Osteoblast (primary cell): ENCODE measurements around the gene OBP2B. TPM values are rescaled to one million over a fixed set of nuclear protein-coding genes. Genes with fewer than 3 reads are reported as not detected.

ENCODE experiments used
- DNase-seq: peaks from one replicate; pipeline ENCODE4 v3.0.0; 2011; ENCODE audit warnings: low spot score, mixed read lengths; ENCODE audit not compliant: insufficient read length; ENCODE audit errors: missing footprints
- H2AFZ ChIP-seq: 2 replicates; pipeline ENCODE4 v1.6.0; 2011; ENCODE audit warnings: mild to moderate bottlenecking, low read length
- H3K27ac ChIP-seq: 2 replicates; pipeline ENCODE4 v1.5.1; 2011; ENCODE audit warnings: mild to moderate bottlenecking, low read depth, low read length, moderate library complexity
- H3K27me3 ChIP-seq: 2 replicates; pipeline ENCODE4 v1.6.0; 2012; ENCODE audit warnings: mild to moderate bottlenecking, control low read depth, inconsistent platforms, low read length, moderate library complexity; ENCODE audit not compliant: insufficient read depth
- H3K36me3 ChIP-seq: 2 replicates; pipeline ENCODE4 v1.5.1; 2011; ENCODE audit warnings: mild to moderate bottlenecking, low read length, control low read depth, moderate library complexity; ENCODE audit not compliant: insufficient read depth
- H3K4me1 ChIP-seq: 2 replicates; pipeline ENCODE4 v1.5.1; 2011; ENCODE audit warnings: mild to moderate bottlenecking, low read length, control low read depth, moderate library complexity; ENCODE audit not compliant: insufficient read depth
- H3K4me2 ChIP-seq: 2 replicates; pipeline ENCODE4 v1.6.0; 2011; ENCODE audit warnings: mild to moderate bottlenecking, low read length; ENCODE audit not compliant: insufficient read depth
- H3K4me3 ChIP-seq: fragments of 200-600 bp; sonication (generic); 3 replicates; pipeline ENCODE4 v1.5.1; 2012; ENCODE audit warnings: mild to moderate bottlenecking, low read length, inconsistent platforms; ENCODE audit not compliant: insufficient read depth
- H3K79me2 ChIP-seq: 2 replicates; pipeline ENCODE4 v1.6.0; 2012; ENCODE audit warnings: mild to moderate bottlenecking, low read length, control low read depth, inconsistent platforms; ENCODE audit not compliant: insufficient read depth
- H3K9me3 ChIP-seq: 2 replicates; pipeline ENCODE4 v1.5.1; 2011; ENCODE audit warnings: low read depth, low read length, control low read depth
- H4K20me1 ChIP-seq: 2 replicates; pipeline ENCODE4 v1.6.0; 2012; ENCODE audit warnings: mild to moderate bottlenecking, low read length, control low read depth; ENCODE audit not compliant: insufficient read depth
- total RNA-seq: library from RNA; depleted of rRNA; stranded (reverse); fragments of >200 nt; gene quantifications from 2 replicates; pipeline ENCODE4 v1.2.3, GENCODE V29; 2012
- TF ChIP-seq, protein P1 (sequence below): IDR thresholded peaks from 2 replicates; pipeline ENCODE4 v1.5.1; 2011; ENCODE audit warnings: mild to moderate bottlenecking, low read depth, low read length, moderate library complexity; ENCODE audit errors: extremely low read depth

Gene OBP2B
- total RNA-seq, 1 donor, result not detected

DNA sequence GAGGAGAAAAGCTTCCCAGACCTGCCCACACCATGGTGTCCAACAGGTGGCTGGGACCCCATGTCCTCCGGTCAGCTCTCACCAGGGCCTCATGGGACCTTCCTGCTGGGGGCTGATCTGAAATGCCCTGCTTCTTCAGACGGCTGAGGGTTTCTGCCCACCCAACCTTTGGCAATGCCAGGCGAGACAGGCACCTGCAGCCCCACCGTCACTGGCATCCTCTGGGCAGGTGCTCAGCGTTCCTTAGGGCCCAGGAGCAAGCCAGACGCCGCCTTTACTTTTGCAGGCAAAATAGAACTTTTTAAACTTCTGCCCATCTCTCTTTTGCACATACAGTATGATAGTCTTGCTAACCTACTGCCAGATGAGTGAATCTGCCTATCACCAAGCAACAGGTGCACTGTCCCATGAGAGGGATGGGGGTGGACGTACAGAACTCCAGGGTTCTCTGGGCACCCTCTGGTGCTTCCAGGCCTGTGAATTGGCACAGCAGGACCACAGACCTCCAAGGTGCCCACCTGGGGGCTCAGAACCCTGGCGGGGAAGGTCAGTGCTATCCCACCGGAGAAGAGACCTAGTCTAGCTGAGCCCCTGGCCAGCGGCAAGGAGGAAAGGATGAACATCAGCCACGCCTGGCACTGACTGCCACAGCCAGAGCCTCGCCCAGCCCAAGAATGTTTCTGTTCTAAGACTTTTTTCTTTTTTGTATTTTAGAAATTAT lies 7.5 kb downstream of the OBP2B start:
- Histone ChIP-seq H3K4me2 (no peak overlapping the region), H3K27ac (no peak overlapping the region), H3K79me2 (no peaks in the 10 kb centered on the region), H3K4me3 (no peak overlapping the region), H3K9me3 (no peaks in the 10 kb centered on the region), H3K27me3 (no peaks in the 10 kb centered on the region), H2AFZ (no peak overlapping the region), H3K4me1 (no peaks in the 10 kb centered on the region), H4K20me1 (no peaks in the 10 kb centered on the region), H3K36me3 (no peaks in the 10 kb centered on the region)
- DNase-seq, result no peak
- TF ChIP-seq, protein P1, sequence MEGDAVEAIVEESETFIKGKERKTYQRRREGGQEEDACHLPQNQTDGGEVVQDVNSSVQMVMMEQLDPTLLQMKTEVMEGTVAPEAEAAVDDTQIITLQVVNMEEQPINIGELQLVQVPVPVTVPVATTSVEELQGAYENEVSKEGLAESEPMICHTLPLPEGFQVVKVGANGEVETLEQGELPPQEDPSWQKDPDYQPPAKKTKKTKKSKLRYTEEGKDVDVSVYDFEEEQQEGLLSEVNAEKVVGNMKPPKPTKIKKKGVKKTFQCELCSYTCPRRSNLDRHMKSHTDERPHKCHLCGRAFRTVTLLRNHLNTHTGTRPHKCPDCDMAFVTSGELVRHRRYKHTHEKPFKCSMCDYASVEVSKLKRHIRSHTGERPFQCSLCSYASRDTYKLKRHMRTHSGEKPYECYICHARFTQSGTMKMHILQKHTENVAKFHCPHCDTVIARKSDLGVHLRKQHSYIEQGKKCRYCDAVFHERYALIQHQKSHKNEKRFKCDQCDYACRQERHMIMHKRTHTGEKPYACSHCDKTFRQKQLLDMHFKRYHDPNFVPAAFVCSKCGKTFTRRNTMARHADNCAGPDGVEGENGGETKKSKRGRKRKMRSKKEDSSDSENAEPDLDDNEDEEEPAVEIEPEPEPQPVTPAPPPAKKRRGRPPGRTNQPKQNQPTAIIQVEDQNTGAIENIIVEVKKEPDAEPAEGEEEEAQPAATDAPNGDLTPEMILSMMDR, result no peak

DNA sequence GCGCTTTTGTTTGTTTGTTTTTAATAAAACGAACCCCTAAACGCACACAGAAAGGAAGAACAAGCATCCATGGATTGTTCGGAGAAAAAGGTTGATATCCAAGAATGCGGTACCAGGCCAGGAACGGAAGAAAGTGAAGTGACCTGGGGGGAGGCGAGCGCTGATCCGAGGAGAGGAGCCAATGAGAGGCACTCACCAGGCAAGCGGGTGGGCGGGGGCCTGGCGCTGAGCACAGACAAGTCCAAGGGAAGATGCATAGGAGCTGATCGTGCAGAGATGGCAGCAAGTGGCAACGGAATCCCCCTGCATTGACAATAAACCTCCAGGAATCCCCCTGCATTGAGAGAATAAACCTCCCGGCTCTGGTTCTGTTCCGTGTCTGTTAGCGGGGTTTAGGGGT lies 8.4 kb downstream of the OBP2B start:
- Histone ChIP-seq H3K9me3 (no peaks in the 10 kb centered on the region), H2AFZ (no peak overlapping the region), H3K4me1 (no peaks in the 10 kb centered on the region), H3K27ac (no peak overlapping the region), H3K27me3 (no peaks in the 10 kb centered on the region), H3K79me2 (no peaks in the 10 kb centered on the region), H3K36me3 (no peaks in the 10 kb centered on the region), H3K4me2 (no peak overlapping the region), H3K4me3 (no peak overlapping the region), H4K20me1 (no peaks in the 10 kb centered on the region)
- TF ChIP-seq, protein P1, result no peak
- no peak for DNase-seq

DNA sequence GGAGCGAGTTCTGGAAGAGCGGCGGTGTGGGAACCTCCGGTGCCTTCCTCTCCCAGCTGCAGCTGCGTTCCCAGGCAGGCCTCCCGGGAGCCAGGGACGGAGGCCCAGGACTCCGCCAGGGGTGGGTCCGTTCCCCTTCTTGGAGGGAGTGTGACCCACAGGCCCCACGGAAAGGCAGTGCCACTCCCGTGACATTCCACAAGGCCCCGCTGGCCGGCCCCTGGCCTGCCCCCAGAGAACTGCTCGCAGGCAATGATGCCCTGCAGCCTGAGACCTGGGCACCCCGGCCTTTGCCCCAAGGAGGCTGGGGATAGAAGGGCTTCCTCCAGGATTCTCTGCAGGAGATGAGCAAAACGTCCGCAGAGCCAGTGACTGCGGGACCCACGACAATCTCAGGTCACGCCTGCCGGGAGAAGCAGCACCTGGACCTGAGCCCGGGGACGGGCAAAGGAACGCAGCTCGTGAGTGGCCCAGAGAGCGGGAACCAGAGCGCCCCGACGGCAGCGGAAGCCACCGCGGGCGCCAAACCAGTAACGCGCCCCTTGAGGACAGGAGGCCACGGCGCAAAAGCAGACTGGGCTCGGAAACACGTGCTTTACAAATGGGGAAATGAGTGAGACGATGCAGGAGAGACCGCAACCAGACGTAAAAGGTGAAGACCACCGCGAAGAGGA lies 9.3 kb downstream of the OBP2B start:
- Histone ChIP-seq H3K4me1 (no peaks in the 10 kb centered on the region), H3K36me3 (no peaks in the 10 kb centered on the region), H3K27me3 (no peaks in the 10 kb centered on the region), H4K20me1 (no peaks in the 10 kb centered on the region), H3K27ac (no peak overlapping the region), H3K79me2 (no peaks in the 10 kb centered on the region), H3K4me3 (peak overlapping the region; percentile 47), H3K4me2 (no peak overlapping the region), H3K9me3 (no peaks in the 10 kb centered on the region), H2AFZ (peak overlapping the region; percentile 35)
- DNase-seq, result peak; percentile 76
- TF ChIP-seq, protein P1, result no peak

DNA sequence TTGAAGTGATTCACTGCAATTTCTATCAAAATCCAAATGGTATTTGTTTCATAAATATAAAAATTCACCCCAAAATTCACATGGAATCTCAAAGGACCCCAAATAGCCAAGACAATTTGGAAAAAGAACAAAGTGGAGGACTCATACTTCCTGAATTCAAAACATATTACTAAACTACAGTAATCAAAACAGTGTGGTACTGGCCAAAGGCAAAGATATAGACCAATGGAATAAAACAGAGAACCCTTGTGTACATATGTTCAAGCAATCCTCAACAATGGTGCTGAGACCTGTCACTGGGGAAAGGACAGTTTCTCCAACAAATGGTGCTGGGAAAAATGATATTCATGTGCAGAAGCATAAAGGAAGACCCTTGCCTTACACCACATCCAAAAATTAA lies 14.0 kb downstream of the OBP2B start:
- Histone ChIP-seq H3K27me3 (no peaks in the 10 kb centered on the region), H3K4me2 (no peak overlapping the region), H3K4me3 (no peak overlapping the region), H3K4me1 (no peaks in the 10 kb centered on the region), H2AFZ (no peak overlapping the region), H4K20me1 (no peaks in the 10 kb centered on the region), H3K79me2 (no peaks in the 10 kb centered on the region), H3K27ac (no peak overlapping the region), H3K9me3 (no peaks in the 10 kb centered on the region), H3K36me3 (no peaks in the 10 kb centered on the region)
- TF ChIP-seq, protein P1, result no peak
- no peak for DNase-seq
